Adrenal gland (tissue), 5 donors: ENCODE data around the gene MAP3K15.

ENCODE experiments used
- POLR2A ChIP-seq, 2 donors: fragments of 450-650 bp; IDR thresholded peaks; one replicate each; pipeline ENCODE4 v1.6.1; 2017; ENCODE audit warnings: antibody characterized with exemption in 2 of 2, mild to moderate bottlenecking in 2 of 2, moderate library complexity in 1 of 2
- TF ChIP-seq, protein P1 (sequence below), 6 experiments: fragments of 450-650 bp in 4 of 6; fragments of 200-600 bp in 2 of 6; sonication (generic) in 1 of 6; IDR thresholded peaks; 1 replicate in 5 of 6; 2 replicates in 1 of 6; pipeline versions ENCODE4 v1.5.1 to v1.8.0; 2016 to 2021; ENCODE audit warnings: antibody characterized with exemption in 6 of 6, mild to moderate bottlenecking in 2 of 6, moderate library complexity in 1 of 6
- donor health status: DM: no; HTN: no; CAD: no.

DNA sequence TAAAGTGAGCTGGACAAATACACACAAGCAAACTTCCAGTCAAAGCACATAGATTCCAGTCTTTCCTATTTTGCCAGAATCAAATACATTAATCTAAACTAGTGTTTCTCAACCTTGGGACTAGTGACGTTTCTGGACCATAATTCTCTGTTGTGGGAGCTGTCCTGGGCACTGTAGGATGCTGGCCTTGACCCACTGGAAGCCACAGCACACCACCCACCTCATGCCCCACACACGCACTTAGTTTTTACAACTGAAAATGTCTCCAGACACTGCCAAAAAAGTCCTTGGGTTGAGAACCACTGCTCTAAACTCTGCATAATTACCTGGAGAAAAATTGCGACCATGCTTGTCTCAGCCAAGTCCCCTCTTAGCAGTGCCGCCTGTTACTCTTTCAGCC, 57.6 kb downstream of the MAP3K15 start:
- TF ChIP-seq, protein P1, sequence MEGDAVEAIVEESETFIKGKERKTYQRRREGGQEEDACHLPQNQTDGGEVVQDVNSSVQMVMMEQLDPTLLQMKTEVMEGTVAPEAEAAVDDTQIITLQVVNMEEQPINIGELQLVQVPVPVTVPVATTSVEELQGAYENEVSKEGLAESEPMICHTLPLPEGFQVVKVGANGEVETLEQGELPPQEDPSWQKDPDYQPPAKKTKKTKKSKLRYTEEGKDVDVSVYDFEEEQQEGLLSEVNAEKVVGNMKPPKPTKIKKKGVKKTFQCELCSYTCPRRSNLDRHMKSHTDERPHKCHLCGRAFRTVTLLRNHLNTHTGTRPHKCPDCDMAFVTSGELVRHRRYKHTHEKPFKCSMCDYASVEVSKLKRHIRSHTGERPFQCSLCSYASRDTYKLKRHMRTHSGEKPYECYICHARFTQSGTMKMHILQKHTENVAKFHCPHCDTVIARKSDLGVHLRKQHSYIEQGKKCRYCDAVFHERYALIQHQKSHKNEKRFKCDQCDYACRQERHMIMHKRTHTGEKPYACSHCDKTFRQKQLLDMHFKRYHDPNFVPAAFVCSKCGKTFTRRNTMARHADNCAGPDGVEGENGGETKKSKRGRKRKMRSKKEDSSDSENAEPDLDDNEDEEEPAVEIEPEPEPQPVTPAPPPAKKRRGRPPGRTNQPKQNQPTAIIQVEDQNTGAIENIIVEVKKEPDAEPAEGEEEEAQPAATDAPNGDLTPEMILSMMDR (IDR thresholded peaks at IDR 0.05) = no peak
- no peak for TF ChIP-seq POLR2A (IDR thresholded peaks at IDR 0.05)
